Measurements from ENCODE around the gene WWOX. TPM values are rescaled to one million over a fixed set of nuclear protein-coding genes. Genes with fewer than 3 reads are reported as not detected.

WWOX gene
- total RNA-seq, 1 donor from 2014 or later = 18.6 TPM

DNA sequence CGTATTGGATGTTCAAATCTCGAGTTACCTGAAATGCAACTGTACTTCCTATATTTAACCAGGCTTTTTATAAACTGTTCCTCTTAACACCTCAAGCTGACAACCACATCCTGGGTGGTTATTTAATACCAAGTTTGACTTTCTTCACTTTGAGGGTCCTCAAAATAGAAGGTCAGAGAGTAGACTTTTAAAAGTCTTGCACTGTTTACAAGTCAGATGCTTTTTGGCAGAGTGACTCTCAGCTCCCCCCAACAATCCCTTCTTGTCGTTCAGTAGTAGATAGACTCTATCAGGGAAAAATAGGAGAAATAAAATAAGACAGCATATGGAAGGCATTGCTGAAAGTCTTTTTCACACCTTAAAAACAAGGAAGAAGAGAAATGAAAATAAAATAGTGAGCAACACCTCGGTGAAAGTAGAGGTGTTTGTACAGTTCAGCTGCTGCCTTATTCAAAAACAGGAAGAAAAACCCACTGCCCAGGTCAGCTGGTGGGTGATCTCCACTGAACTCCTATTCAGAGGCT lies 650.4 kb downstream of the WWOX start:
- Mint-ChIP-seq H3K27ac (ENCODE audit: unreplicated experiment) (no peak overlapping the region), H3K4me1 (ENCODE audit: unreplicated experiment) (peaks cover 3% of the 10 kb centered on the region), H3K27me3 (ENCODE audit: unreplicated experiment) (peaks cover 3% of the 10 kb centered on the region), H3K9me3 (ENCODE audit: unreplicated experiment) (no peaks in the 10 kb centered on the region), H3K36me3 (ENCODE audit: low read depth, unreplicated experiment) (no peaks in the 10 kb centered on the region), H3K4me3 (ENCODE audit: unreplicated experiment) (no peak overlapping the region)
- no peak for TF ChIP-seq CTCF (IDR thresholded peaks at IDR 0.05; ENCODE audit: unreplicated experiment)
- no peak for DNase-seq (ENCODE audit: low spot score)

DNA sequence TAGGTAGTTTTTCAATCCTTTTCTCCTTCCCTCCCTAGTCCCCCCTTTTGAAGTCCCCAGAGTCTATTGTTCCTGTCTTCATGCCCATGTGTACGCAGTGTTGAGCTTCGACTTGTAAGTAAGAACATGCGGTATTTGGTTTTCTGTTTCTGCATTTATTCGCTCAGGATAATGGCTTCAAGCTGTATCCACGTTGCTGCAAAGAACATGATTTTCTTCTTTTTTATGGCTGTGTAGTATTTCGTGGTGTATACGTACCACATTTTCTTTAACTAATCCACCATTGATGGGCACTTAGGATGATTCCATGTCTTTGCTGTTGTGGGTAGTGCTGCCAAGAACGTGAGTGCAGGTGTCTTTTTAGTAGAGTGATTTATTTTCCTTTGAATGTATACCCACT lies 651.2 kb downstream of the WWOX start:
- no peak overlapping the region for H3K4me3 Mint-ChIP-seq (ENCODE audit: unreplicated experiment)
- H3K27ac Mint-ChIP-seq (ENCODE audit: unreplicated experiment) = no peak overlapping the region
- DNase-seq (ENCODE audit: low spot score) = no peak
- peaks cover under 1% of the 10 kb centered on the region for H3K27me3 Mint-ChIP-seq (ENCODE audit: unreplicated experiment)
- H3K4me1 Mint-ChIP-seq (ENCODE audit: unreplicated experiment) = peaks cover 3% of the 10 kb centered on the region
- H3K9me3 Mint-ChIP-seq (ENCODE audit: unreplicated experiment) = no peaks in the 10 kb centered on the region
- no peaks in the 10 kb centered on the region for H3K36me3 Mint-ChIP-seq (ENCODE audit: low read depth, unreplicated experiment)
- no peak for TF ChIP-seq CTCF (IDR thresholded peaks at IDR 0.05; ENCODE audit: unreplicated experiment)

GRCh38 chr16:78751601-78752000 lies 652.1 kb downstream of the WWOX start:
- Mint-ChIP-seq H3K27ac (ENCODE audit: unreplicated experiment) (no peak overlapping the region), H3K9me3 (ENCODE audit: unreplicated experiment) (no peaks in the 10 kb centered on the region), H3K4me3 (ENCODE audit: unreplicated experiment) (no peak overlapping the region), H3K4me1 (ENCODE audit: unreplicated experiment) (peaks cover 3% of the 10 kb centered on the region), H3K27me3 (ENCODE audit: unreplicated experiment) (no peaks in the 10 kb centered on the region), H3K36me3 (ENCODE audit: low read depth, unreplicated experiment) (no peaks in the 10 kb centered on the region)
- no peak for TF ChIP-seq CTCF (IDR thresholded peaks at IDR 0.05; ENCODE audit: unreplicated experiment)
- DNase-seq (ENCODE audit: low spot score) = no peak

- Mint-ChIP-seq H3K27ac (ENCODE audit: unreplicated experiment) (no peak overlapping the region), H3K27me3 (ENCODE audit: unreplicated experiment) (no peaks in the 10 kb centered on the region), H3K9me3 (ENCODE audit: unreplicated experiment) (no peaks in the 10 kb centered on the region), H3K36me3 (ENCODE audit: low read depth, unreplicated experiment) (no peaks in the 10 kb centered on the region), H3K4me3 (ENCODE audit: unreplicated experiment) (no peak overlapping the region), H3K4me1 (ENCODE audit: unreplicated experiment) (no peaks in the 10 kb centered on the region)
- no peak for DNase-seq (ENCODE audit: low spot score)
- no peak for TF ChIP-seq CTCF (IDR thresholded peaks at IDR 0.05; ENCODE audit: unreplicated experiment)
These were observed 655.3 kb downstream of the WWOX start for GRCh38 chr16:78754713-78755112.

GRCh38 chr16:78755751-78756661 lies 656.6 kb downstream of the WWOX start:
- Mint-ChIP-seq H3K27me3 (ENCODE audit: unreplicated experiment) (no peaks in the 10 kb centered on the region), H3K4me1 (ENCODE audit: unreplicated experiment) (no peaks in the 10 kb centered on the region), H3K36me3 (ENCODE audit: low read depth, unreplicated experiment) (no peaks in the 10 kb centered on the region), H3K9me3 (ENCODE audit: unreplicated experiment) (no peaks in the 10 kb centered on the region), H3K4me3 (ENCODE audit: unreplicated experiment) (no peak overlapping the region), H3K27ac (ENCODE audit: unreplicated experiment) (no peak overlapping the region)
- DNase-seq (ENCODE audit: low spot score) = no peak
- TF ChIP-seq CTCF (IDR thresholded peaks at IDR 0.05; ENCODE audit: unreplicated experiment) = no peak
